Naive thymus-derived CD8-positive, alpha-beta T cell (primary cell): Measurements from ENCODE around the gene NDUFC2. TPM values are rescaled to one million over a fixed set of nuclear protein-coding genes. Genes with fewer than 3 reads are reported as not detected.
"Not testable (repeated sequence)": the region's sequence is repeated elsewhere in the genome, so short reads cannot be mapped to it uniquely, and the experiment has no call there.

Source experiments
- ATAC-seq, 2 donors: fragments of 150-1000 bp; cut with Tn5 transposase in 1 of 2; sonication (Bioruptor Pico), chemical (Tn5 transposase) in 1 of 2; 1 replicate in 1 of 2; 2 replicates in 1 of 2; pipeline ENCODE4 v1.10.0; 2021; ENCODE audit warnings: mild to moderate bottlenecking in 2 of 2, moderate library complexity in 2 of 2
- POLR2A ChIA-PET: fragments of 350-600 bp; sonication (Branson Sonifier 250); formaldehyde crosslinking; loops from one replicate; lab custom pipeline; 2021; ENCODE audit warnings: antibody characterized with exemption; lab: Charles Lee
- DNase-seq, 10 donors: peaks; one replicate each; pipeline versions ENCODE4 v3.0.0 to v3.0.0-alpha.2; 2020 to 2022
- H3K27ac Mint-ChIP-seq, 10 donors: one replicate each; pipeline ENCODE4 v1.8.0; 2020 to 2022; ENCODE audit warnings: mild to moderate bottlenecking in 10 of 10, mixed read lengths in 10 of 10, moderate library complexity in 4 of 10, inconsistent platforms in 1 of 10
- H3K27me3 Mint-ChIP-seq, 5 donors: one replicate each; pipeline ENCODE4 v1.8.0; 2021 to 2022; ENCODE audit warnings: mixed read lengths in 5 of 5
- H3K36me3 Mint-ChIP-seq, 3 donors: one replicate each; pipeline ENCODE4 v1.8.0; 2020 to 2022; ENCODE audit warnings: mixed read lengths in 3 of 3, mild to moderate bottlenecking in 2 of 3, inconsistent platforms in 1 of 3
- H3K4me1 Mint-ChIP-seq, 4 donors: one replicate each; pipeline ENCODE4 v1.8.0; 2021 to 2022; ENCODE audit warnings: mixed read lengths in 4 of 4
- H3K4me3 Mint-ChIP-seq, 10 donors: one replicate each; pipeline ENCODE4 v1.8.0; 2020 to 2022; ENCODE audit warnings: mild to moderate bottlenecking in 10 of 10, mixed read lengths in 10 of 10, moderate library complexity in 6 of 10, inconsistent platforms in 1 of 10
- H3K9me3 Mint-ChIP-seq, 9 donors: one replicate each; pipeline ENCODE4 v1.8.0; 2020 to 2022; ENCODE audit warnings: mixed read lengths in 9 of 9, mild to moderate bottlenecking in 3 of 9, inconsistent platforms in 1 of 9, moderate library complexity in 1 of 9
- polyA plus RNA-seq, 3 donors: library from polyadenylated mRNA; unstranded; fragments of 300-500 nt; fragmentation: Illumina TruSeq; gene quantifications; one replicate each; pipeline ENCODE4 v1.2.3, GENCODE V29; 2021
- total RNA-seq, 8 experiments: library from RNA in 2 of 8; stranded (reverse) in 2 of 8; gene quantifications; one replicate each; pipeline ENCODE4 v1.2.3 and lab custom pipeline; 2021 to 2026

The NDUFC2 gene
- total and polyA plus RNA-seq, 5 experiments from 2014 or later: 71.4 to 206 (median 158) TPM

- Mint-ChIP-seq H3K27me3 (no peaks in the 10 kb centered on the region), H3K36me3 (peaks cover 4 to 30% (median 16%) of the 10 kb centered on the region in 3 donors), H3K27ac (no peak overlapping the region), H3K4me3 (no peak overlapping the region), H3K9me3 (no peaks in the 10 kb centered on the region), H3K4me1 (peaks cover 0 to 8% (median 5%) of the 10 kb centered on the region in 4 donors)
- POLR2A ChIA-PET: no interaction called here
- peak in 1 of 2 donors; percentile 74 for ATAC-seq
- DNase-seq: peak in 1 of 10 donors; percentile 16
Measured at GRCh38 chr11:78094250-78094649, 14.6 kb upstream of the NDUFC2 start.

- POLR2A ChIA-PET: not testable (repeated sequence)
Measured at GRCh38 chr11:78086521-78087074, 6.9 kb upstream of the NDUFC2 start.

GRCh38 chr11:78085972-78086371 is 6.3 kb upstream of the NDUFC2 start:
- H3K36me3 Mint-ChIP-seq: no peaks in the 10 kb centered on the region
- no peak overlapping the region for H3K27ac Mint-ChIP-seq
- H3K4me1 Mint-ChIP-seq: peaks cover 9 to 16% (median 15%) of the 10 kb centered on the region in 4 donors
- ATAC-seq (no peak), DNase-seq (no peak)
- H3K9me3 Mint-ChIP-seq: no peaks in the 10 kb centered on the region
- POLR2A ChIA-PET: no interaction called here
- H3K4me3 Mint-ChIP-seq: no peak overlapping the region
- H3K27me3 Mint-ChIP-seq: no peaks in the 10 kb centered on the region

More at GRCh38 chr11:78086521-78087074, 6.9 kb upstream of the NDUFC2 start:
- not testable (repeated sequence) for H3K4me3 Mint-ChIP-seq, ATAC-seq, H3K4me1 Mint-ChIP-seq, H3K9me3 Mint-ChIP-seq, H3K36me3 Mint-ChIP-seq, DNase-seq, H3K27ac Mint-ChIP-seq, H3K27me3 Mint-ChIP-seq

GRCh38 chr11:78084506-78084905 is 4.8 kb upstream of the NDUFC2 start:
- H3K4me1 Mint-ChIP-seq: peaks cover 10 to 29% (median 23%) of the 10 kb centered on the region in 4 donors
- DNase-seq, POLR2A ChIA-PET, ATAC-seq, H3K4me3 Mint-ChIP-seq, H3K36me3 Mint-ChIP-seq, H3K9me3 Mint-ChIP-seq, H3K27me3 Mint-ChIP-seq, H3K27ac Mint-ChIP-seq: not testable (repeated sequence)

GRCh38 chr11:78083021-78083420 is 3.4 kb upstream of the NDUFC2 start:
- H3K4me3 Mint-ChIP-seq: no peak overlapping the region
- H3K36me3 Mint-ChIP-seq: no peaks in the 10 kb centered on the region
- POLR2A ChIA-PET: no interaction called here
- DNase-seq (no peak), ATAC-seq (no peak)
- H3K4me1 Mint-ChIP-seq: peaks cover 15 to 40% (median 33%) of the 10 kb centered on the region in 4 donors
- H3K9me3 Mint-ChIP-seq: no peaks in the 10 kb centered on the region
- no peaks in the 10 kb centered on the region for H3K27me3 Mint-ChIP-seq
- peak overlapping the region in 1 of 10 donors; percentile 12 for H3K27ac Mint-ChIP-seq

- no peak for DNase-seq
- Mint-ChIP-seq H3K4me1 (peaks cover 20 to 47% (median 39%) of the 10 kb centered on the region in 4 donors), H3K27ac (peak overlapping the region in 7 of 10 donors; percentile 13 to 88 (median 81)), H3K4me3 (peak overlapping the region in 7 of 10 donors; percentile 6 to 95 (median 84)), H3K36me3 (no peaks in the 10 kb centered on the region), H3K27me3 (no peaks in the 10 kb centered on the region), H3K9me3 (no peaks in the 10 kb centered on the region)
- POLR2A ChIA-PET: no interaction called here
- ATAC-seq: no peak
Measured at GRCh38 chr11:78082146-78082545, 2.5 kb upstream of the NDUFC2 start.

GRCh38 chr11:78081583-78081982 is 1.9 kb upstream of the NDUFC2 start:
- H3K27ac Mint-ChIP-seq: peak overlapping the region; percentile 26 to 97 (median 86)
- H3K9me3 Mint-ChIP-seq: no peaks in the 10 kb centered on the region
- peaks cover 0 to 2% (median 0%) of the 10 kb centered on the region in 3 donors for H3K36me3 Mint-ChIP-seq
- peaks cover 23 to 52% (median 44%) of the 10 kb centered on the region in 4 donors for H3K4me1 Mint-ChIP-seq
- ATAC-seq (peak; percentile 21 to 54), DNase-seq (peak in 6 of 10 donors; percentile 7 to 49 (median 28))
- POLR2A ChIA-PET: no interaction called here
- no peaks in the 10 kb centered on the region for H3K27me3 Mint-ChIP-seq
- peak overlapping the region; percentile 57 to 97 (median 94) for H3K4me3 Mint-ChIP-seq

GRCh38 chr11:78080818-78081495 is 1.3 kb upstream of the NDUFC2 start:
- Mint-ChIP-seq H3K9me3 (no peaks in the 10 kb centered on the region), H3K27ac (peak overlapping the region; percentile 65 to 97 (median 86)), H3K4me1 (peaks cover 24 to 58% (median 50%) of the 10 kb centered on the region in 4 donors), H3K4me3 (peak overlapping the region; percentile 71 to 97 (median 94)), H3K27me3 (no peaks in the 10 kb centered on the region), H3K36me3 (peaks cover 0 to 4% (median 0%) of the 10 kb centered on the region in 3 donors)
- DNase-seq: no peak
- no peak for ATAC-seq
- POLR2A ChIA-PET: no interaction called here

- Mint-ChIP-seq H3K27me3 (no peaks in the 10 kb centered on the region), H3K36me3 (peaks cover 0 to 7% (median 0%) of the 10 kb centered on the region in 3 donors), H3K4me1 (peaks cover 26 to 64% (median 56%) of the 10 kb centered on the region in 4 donors), H3K27ac (peak overlapping the region; percentile 87 to 97 (median 96)), H3K4me3 (peak overlapping the region; percentile 71 to 97 (median 94)), H3K9me3 (no peaks in the 10 kb centered on the region)
- ATAC-seq (no peak), DNase-seq (no peak)
- POLR2A ChIA-PET: interaction anchor here (1.0 to 1.7 kb wide), 6 partner anchors 19 to 338 kb away, joined by 3 to 8 read pairs (median 4); partner anchors contain the start of genes INTS4 and RSF1
Measured at GRCh38 chr11:78080084-78080817, 589 bp upstream of the NDUFC2 start.

- ATAC-seq (no peak), DNase-seq (no peak)
- POLR2A ChIA-PET: interaction anchor here (0.6 to 2.2 kb wide), 7 partner anchors 24 to 408 kb away, joined by 3 to 9 read pairs (median 3); partner anchors contain the start of genes ALG8, INTS4 and RSF1
- no peaks in the 10 kb centered on the region for H3K27me3 Mint-ChIP-seq
- H3K36me3 Mint-ChIP-seq: peaks cover 0 to 16% (median 0%) of the 10 kb centered on the region in 3 donors
- peak overlapping the region; percentile 71 to 97 (median 94) for H3K4me3 Mint-ChIP-seq
- peak overlapping the region; percentile 87 to 97 (median 96) for H3K27ac Mint-ChIP-seq
- H3K4me1 Mint-ChIP-seq: peaks cover 30 to 74% (median 64%) of the 10 kb centered on the region in 4 donors
- H3K9me3 Mint-ChIP-seq: no peaks in the 10 kb centered on the region
Measured at GRCh38 chr11:78078218-78079167, 1.2 kb downstream of the NDUFC2 start.

- not testable (repeated sequence) for H3K27me3 Mint-ChIP-seq, ATAC-seq, DNase-seq, H3K9me3 Mint-ChIP-seq
- POLR2A ChIA-PET: interaction anchor here (2.2 kb wide), 1 partner anchor 62 kb away, joined by 9 read pairs; the partner anchor contains the start of gene ALG8
- Mint-ChIP-seq H3K27ac (peak overlapping the region; percentile 25 to 97 (median 87)), H3K36me3 (peaks cover 0 to 18% (median 0%) of the 10 kb centered on the region in 3 donors), H3K4me3 (peak overlapping the region; percentile 71 to 97 (median 94)), H3K4me1 (peaks cover 30 to 76% (median 67%) of the 10 kb centered on the region in 4 donors)
Measured at GRCh38 chr11:78077592-78077991, 2.1 kb downstream of the NDUFC2 start.
